T-helper 2 cell (primary cell): ENCODE results near the gene SPINK14.

ENCODE experiments used
- DNase-seq, 5 experiments: peaks; one replicate each; pipeline versions ENCODE4 v3.0.0 to v3.0.0-alpha.2; 2012 to 2022

Gene SPINK14

DNA sequence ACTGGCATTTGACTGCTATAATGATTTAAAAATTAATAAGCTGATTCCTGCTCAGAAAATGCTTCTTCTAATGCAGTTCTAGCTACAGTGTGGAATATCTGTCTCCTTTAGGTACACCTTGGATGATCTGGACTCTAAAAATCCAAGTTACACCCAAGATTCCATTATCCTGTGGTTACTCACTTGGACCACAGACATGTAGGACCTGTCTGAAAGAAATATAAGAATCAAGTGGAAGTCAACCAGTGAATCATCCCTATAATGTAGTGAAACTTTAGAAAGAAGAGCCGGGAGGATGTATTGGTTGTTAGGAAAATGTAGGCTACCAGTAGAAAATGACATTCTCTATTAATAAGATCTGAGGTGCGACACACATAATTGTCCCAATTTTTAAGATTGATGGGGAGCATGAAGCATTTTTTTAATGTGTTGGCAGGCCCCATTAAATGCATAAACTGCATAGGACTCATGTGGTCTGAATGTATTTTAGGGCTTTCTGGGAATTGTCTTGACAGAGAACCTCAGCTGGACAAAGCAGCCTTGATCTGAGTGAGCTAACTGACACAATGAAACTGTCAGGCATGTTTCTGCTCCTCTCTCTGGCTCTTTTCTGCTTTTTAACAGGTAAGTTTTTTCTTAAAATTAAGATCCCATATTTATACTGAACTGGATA is 34.3 kb downstream of the SPINK14 start, which contains the start of gene SPINK6:
TSS of gene SPINK6 (plus strand) at position 512 of the 673 bp plus-strand sequence. CDS start at position 567, 55 bp downstream.
- no peak for DNase-seq

DNA sequence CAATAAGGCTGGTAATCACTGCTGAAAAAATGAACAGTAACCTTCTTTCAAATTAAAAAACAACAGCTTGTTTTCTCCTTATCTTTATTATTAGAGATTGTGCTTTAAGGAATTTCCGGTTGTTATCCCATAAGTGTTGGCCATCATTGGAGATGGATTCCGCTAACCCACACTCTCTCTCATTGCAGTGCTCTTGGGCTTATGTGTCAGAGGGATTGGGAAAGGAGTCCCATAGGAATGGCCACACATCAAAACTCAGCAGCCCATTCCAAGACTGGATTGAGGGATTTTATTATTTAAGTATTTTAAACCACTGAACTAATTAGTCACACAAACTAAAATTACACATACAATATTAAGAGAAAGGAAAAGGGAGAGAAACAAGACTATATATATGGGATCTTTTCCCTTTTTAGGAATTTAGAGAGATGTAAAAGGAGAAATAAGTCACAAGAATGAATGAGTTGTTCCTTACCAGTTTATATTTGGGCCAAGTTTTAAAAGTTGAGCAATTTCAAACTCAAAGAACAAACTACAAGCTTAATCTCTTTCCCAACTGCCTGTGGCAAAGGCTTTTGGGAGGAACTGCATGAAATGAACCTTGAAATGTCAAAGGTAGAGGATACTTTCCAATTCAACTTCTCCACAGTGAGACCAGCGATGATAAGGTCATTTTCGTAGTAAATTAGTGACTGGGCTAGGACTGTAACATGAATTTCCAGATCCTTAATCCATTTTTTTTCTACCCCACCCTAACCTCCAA is 36.9 kb downstream of the SPINK14 start:
- no peak for DNase-seq

DNA sequence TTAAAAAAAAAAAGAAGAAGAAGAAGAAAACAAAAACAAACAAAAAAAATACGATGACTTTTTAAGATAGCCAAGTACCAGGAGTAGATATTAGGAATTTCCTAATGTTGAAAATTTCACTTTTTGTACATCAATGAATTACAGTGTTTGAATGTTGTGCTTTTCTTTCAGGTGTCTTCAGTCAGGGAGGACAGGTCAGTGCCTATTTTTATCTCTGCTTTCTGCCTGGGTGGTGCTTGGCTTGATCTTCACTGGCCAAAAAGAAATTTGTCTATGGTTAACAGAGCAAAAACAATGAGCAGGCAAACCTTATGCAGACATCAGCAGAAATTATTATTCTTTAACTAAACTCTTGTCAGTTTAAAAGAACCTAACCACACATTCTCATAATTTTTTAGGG is 37.5 kb downstream of the SPINK14 start:
- DNase-seq, result no peak

DNA sequence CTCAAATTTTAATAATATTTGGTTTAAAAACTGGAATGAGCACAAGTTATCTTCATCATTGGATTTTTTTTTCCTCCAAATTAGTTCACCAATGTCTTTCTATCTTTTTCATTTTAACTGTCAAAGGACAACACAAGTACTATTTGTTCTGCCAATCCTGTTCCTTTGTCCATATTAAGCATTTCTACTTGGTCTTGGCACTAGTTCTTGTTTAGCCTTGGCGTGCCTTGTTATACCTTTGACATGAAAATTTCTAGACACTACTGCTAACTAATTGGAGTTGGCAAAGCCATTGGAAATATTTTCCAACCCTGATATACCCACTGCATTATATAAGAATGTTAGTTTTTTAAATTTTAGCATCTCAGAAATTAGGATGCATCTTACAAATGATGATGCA is 38.3 kb downstream of the SPINK14 start:
- no peak for DNase-seq

DNA sequence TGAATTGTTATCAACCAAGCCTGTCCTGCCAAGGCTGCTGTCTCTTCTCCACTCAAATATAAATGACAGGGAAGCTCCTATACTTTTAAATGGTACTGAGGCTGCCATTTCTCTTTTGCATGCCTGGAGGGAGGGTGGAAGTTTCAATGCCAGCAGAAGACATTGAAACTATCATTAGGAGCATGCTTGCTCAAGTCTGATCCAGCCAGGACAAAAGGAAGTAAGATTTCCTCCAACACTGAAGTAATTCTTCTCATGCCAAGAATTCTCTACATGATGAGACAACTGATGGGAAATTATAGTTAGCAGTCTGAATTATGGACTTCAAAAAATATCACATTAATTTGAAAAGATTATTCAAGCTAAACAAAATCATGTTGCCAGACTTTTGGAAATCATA is 39.9 kb downstream of the SPINK14 start:
- no peak for DNase-seq

DNA sequence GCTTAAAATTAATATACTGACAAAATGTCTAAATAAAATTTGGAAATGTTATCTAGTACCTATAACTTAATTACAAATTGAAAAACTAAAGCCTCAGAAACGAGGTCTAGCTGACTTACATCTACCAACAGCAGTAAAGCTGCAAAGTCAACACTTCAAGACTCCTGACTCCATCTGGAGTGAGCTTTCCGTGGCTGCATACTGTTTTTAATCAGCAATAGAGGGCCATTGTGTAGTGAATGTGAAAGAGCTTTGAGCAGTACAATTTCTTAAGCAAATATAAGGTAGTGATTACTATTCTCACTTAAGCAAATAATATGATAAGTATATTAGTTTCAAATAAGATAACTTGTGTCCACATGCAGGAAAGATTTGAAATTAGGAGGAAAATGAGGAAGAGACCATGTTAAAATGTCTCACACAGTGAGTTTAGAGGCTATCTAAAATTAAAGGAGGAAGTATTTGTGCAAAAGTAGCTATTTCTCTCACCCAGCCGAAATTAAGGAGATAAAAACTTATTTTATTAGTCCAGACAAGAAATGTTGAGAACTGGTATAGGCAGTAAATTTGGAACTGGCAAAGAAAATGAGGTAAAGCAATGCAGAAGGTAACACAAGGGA is 40.9 kb downstream of the SPINK14 start:
- no peak for DNase-seq

DNA sequence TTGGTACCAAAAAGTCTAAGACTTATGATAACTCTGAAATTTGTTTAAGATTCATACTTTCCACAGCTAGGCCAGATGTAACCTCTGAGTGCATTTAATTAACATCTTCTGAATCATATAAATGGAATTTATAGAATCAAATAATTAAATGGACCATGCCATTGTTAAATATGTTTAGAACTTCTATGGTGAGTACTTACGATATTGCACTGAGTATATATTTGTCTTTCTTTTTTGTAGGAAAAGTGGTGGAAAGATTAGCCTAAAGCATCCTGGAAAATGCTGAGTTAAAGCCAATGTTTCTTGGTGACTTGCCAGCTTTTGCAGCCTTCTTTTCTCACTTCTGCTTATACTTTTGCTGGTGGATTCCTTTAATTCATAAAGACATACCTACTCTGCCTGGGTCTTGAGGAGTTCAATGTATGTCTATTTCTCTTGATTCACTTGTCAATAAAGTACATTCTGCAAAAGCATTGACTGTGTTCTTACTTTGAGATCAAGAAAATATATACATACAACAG is 46.4 kb downstream of the SPINK14 start:
- DNase-seq, result no peak

DNA sequence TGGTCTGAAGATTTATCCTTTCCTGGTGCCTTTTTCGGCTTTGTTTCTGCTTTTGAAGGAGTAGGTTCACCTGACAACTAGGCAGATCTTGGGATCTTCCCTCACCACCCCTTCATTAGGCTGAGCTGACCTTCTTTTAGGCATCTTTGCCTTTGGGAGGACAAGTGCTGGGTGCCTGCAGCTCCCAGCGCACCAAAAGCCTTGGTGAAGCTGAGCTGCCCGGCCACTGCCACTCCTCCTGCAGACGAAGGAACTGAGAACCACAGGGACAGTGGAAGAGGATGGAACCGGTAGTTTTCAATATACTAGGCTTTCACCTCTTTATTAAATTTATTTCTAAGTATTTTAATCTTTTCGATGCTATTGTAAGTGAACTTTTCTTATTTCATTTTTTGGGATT is 53.2 kb downstream of the SPINK14 start:
- DNase-seq, result no peak

DNA sequence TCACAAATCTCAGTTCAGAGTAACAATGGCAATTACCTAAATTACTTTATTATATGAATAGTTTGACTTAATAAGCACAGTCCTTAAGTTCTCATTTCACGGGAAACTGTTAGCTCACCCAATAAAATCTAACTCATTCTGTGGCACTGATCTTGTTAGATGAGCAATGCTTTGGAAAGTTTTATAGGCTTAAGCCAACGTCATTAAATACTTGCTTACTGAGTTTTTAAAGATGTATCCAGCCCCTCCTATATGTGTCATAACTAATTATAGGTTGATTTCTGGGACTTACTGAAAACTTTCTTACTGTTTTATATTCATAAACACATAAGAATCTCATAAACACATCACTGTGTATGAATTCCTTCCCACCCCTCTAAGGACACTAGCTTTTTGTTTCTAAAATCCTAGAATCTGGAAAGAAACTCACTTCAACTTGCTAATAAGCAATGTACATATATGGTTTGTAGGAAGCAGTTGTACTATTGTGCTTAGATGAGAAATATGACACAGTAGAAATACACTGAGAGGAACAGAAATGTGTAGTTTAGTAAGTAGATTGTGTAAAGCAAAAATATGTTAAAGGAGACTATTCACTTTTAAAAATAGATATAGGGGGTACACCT is 55.9 kb downstream of the SPINK14 start:
- DNase-seq, result no peak
